Hepatocyte (in vitro differentiated cells): ENCODE results near the gene ITSN1.

Source experiments
- CTCF ChIP-seq: fragments of 200-600 bp; sonication (generic); IDR thresholded peaks from 2 replicates; pipeline ENCODE4 v1.5.1; 2016; ENCODE audit warnings: antibody characterized with exemption, mild to moderate bottlenecking; ENCODE audit not compliant: poor library complexity
- EZH2 ChIP-seq: fragments of 200-600 bp; sonication (generic); IDR thresholded peaks from 2 replicates; pipeline ENCODE4 v1.6.1; 2016; ENCODE audit warnings: antibody characterized with exemption, mild to moderate bottlenecking, borderline replicate concordance
- EZH2phosphoT487 ChIP-seq: fragments of 200-600 bp; sonication (generic); IDR thresholded peaks from one replicate; pipeline ENCODE4 v1.6.1; 2018; ENCODE audit warnings: antibody characterized with exemption, mild to moderate bottlenecking, low read depth, moderate library complexity; ENCODE audit not compliant: unreplicated experiment, severe bottlenecking

GRCh38 chr21:33870768-33871167 is 228.5 kb downstream of the ITSN1 start:
- TF ChIP-seq EZH2: no peak
- no peak for TF ChIP-seq CTCF
- no peak for TF ChIP-seq EZH2phosphoT487
